Measurements from ENCODE around the gene MATN1.

- no peak for TF ChIP-seq CTCF (IDR thresholded peaks at IDR 0.05)
- no peak for TF ChIP-seq ZFX (IDR thresholded peaks at IDR 0.05; ENCODE audit: borderline replicate concordance)
Observed at GRCh38 chr1:30675761-30676160, 47.6 kb downstream of the MATN1 start.

Measured in 22Rv1 (cell line).